ENCODE data around the gene MEP1B.

GRCh38 chr18:32167980-32168730, 21.7 kb upstream of the MEP1B start:
- TF ChIP-seq CTCF (IDR thresholded peaks at IDR 0.05; ENCODE audit: low read depth, low read length, poor library complexity, severe bottlenecking) (no peak), EZH2phosphoT487 (IDR thresholded peaks at IDR 0.05; ENCODE audit: borderline replicate concordance, low read length) (no peak)

Measured in DOHH2 (cell line).